ENCODE results near the gene FAIM2. TPM values are rescaled to one million over a fixed set of nuclear protein-coding genes. Genes with fewer than 3 reads are reported as not detected.

The FAIM2 gene
- 10.3 TPM for polyA plus RNA-seq (ENCODE audit: insufficient read length)

GRCh38 chr12:49903700-49904423 lies at the start of gene FAIM2:
TSS of gene FAIM2 (minus strand) at chr12:49903900. CDS start at chr12:49903792, 108 bp downstream.
- DNase-seq: peak; percentile 76

DNA sequence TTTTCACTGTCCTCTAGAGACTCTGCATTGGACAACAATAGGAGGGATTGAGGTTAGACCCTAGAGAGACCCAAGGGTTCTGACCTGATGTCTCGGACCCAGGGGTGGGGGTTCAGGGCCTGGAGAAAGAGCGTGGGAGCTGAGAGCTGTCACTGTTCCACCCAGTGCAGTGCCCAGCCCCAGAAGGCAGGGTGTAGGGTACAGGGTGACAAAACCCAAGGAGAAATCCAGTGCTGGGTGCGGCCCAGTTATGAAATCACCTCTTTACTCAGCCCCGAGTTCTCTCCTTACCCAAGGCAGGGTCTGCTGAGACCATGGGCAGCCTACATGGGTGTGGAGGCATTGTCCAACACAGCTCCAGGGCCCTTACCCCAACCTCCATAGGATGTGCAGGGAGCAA lies 49.5 kb upstream of the FAIM2 start:
- DNase-seq: no peak

- DNase-seq: no peak
Measured at GRCh38 chr12:49952391-49953055, 48.8 kb upstream of the FAIM2 start.

DNA sequence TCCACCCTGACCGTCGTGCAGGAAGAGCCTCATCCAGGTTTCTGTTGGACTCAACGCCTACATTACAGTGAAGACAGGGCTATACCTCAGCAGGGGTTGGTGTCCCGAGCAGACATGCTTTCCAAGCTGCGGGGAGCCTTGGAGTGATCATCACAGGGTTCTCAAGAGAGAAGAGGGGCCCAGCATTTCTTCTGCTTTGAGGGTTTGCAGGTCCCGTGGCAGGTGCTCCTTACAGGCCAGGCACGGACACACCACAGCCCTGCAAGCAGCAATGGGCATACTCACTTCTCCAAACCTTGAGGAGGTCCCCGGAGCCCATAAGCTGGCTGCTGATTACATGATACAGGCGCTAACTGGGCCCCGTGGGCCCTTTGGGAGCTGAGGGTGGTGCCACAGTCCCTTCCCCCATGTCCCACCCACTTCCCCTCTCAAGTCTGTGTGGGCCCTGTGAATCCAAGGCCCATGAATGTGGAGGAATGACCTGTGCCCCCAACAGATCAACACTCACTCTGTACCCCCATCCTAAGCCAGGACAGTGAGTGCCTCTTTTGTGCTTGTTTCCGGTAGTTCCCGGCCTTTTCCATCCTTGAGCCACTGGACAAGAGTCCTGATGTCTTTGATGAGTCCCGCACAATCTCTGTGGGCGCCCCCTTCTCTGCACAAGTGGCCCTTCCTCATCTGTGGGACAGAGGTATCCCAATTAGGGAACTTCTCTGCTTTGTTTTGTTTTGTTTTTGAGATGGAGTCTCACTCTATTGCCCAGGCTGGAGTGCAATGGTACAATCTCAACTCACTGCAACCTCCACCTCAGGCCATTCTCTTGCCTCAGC lies 47.9 kb upstream of the FAIM2 start:
- no peak for DNase-seq

- no peak for DNase-seq
Measured at GRCh38 chr12:49950273-49951251, 46.9 kb upstream of the FAIM2 start, which contains the start of gene AQP2. TSS of gene AQP2 (plus strand) at chr12:49950737. CDS start at chr12:49950831, 94 bp downstream.

DNA sequence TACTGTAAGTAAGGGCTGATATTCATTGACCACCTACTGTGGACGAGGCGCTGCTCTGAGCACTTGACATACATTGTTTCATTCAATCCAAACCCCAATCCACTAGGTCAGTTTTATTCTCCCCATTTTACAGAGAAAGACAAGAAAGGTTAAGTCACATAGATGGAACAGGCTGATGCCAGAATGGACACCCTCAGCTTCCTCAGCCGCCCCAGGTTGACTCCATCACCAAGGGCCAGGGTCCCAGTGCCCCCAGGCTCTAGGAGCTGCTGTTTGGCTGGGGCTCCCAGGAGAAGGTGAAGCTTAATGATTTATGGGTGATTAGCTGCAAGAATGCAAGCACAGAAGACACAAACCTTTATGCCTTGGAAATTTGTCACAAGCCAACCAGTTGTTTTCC lies 46.2 kb upstream of the FAIM2 start:
- no peak for DNase-seq

DNA sequence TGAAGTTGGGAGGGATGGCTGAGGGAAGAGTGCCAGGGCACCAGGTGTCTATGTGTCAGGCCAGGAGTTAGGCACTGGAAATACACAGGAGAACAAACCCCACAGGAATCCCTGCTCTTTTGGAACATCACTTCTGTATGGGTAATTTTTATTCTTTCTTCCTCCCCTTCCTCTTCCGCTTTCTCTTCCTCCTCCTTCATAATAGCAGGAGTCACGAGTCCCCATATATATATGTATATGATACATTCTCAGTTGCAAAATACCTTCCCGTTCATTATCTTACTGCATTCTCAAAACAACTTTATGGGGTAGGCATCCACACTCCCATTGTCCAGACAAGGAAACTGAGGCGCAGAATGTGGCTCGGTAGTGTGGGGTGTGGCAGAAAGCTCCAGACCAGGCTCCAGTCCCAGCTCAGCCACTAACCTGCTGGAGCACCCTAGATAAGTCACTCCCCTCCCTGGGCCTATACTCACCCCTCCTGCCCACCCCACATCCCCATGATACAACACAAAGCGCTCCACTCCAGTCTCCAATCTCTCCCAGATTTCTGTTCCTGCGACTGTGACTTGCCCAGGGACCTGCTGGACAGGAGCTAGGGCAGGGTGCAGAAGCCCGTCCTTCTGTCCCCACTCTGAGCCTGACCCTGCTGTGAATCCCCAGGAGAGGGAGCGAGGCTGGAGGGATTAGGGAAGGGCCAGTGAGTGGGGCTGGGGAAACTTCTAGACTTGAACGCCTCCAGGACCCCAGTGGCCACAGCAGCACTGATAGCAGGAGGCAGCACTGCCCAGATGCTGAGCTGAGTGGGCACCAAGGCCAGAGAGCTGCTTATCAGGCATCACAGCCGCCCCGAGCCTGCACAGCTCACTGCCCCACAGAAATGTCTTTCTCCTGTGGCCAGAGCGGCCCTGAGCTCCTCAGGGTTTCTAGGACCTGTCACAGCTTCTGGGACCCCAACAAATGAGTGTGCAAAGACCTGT lies 45.5 kb upstream of the FAIM2 start:
- DNase-seq: no peak

DNA sequence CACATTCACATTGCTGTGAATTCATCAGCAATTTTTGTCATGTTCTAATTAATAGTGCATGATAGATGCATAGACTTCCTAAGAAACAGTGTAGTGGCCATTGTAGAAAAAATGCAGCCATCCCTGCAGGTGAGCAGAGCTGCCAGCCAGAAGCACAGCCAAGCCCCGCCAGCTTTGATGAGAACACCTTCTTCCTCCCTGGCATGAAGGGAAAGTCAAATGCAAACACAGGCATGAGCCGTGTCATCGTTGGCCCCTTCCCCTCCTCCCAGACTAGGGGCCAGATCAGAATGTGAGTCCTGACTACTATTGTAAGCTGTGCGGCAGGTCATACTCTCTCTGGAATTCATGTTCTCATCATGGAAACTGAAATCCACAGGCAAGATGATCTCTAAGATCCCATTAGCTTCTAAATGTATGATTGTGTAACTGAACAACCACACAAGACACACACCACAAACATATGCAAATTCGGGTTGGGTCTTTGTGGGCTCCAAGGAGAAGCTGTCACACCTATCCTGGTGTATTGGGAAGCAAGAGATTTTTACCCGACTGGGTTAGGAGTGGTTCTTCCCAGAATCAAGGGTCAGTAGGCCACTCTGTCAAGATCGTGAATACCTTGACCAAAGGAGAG lies 44.0 kb upstream of the FAIM2 start:
- DNase-seq: no peak

DNA sequence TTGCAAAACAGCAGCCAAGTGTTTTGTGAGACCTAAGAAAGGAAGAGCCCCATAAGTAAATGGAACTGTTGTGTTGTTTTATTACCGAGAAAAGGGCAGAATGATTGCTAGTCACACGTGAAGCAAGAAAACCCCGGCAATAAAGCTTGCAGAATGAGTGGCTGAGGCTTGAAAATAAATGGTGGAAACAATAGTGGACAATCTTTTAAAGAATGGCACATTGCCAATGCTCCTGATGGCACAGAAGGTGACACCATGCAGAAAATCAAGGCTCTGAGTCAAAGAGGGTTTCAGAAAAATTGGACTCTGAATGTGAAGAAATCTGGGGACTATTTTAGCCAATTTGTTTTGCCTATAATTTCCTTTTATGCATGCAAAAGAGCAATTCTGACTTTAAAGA lies 42.8 kb upstream of the FAIM2 start:
- no peak for DNase-seq

- no peak for DNase-seq
Measured at GRCh38 chr12:49946086-49946485, 42.4 kb upstream of the FAIM2 start.

DNA sequence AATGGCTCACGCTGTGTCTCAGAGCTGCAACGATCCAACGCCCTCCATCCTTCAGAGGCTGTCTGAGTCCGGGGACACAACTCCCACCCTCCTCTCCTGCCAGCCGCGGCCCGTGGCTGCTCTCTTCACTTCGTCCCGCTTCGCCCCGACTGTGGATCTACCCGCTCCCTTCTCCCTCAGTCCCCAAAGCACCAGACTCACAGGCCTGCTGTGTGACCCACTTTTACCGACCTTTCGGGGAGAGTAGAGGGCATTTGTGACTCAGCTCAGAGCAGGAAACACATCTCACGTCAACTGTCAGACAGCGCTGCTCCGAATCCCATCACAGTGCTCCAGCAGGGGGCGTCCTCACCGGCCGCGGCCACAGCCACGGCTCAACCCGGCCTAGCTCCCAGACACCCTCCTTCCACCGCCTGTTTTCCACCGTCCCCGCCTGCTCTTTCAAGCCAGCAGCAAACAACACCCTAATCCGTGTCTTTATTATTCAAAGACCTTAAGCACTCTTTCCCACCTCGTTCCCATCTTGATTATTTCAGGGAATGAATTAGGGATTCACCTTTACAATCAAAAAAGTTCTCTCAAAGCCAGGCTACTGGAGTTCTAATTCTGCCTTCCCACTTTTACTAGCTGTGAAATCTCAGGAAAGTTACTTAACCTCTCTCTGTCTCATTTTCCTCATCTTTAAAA lies 41.8 kb upstream of the FAIM2 start:
- DNase-seq: peak; percentile 81

- no peak for DNase-seq
Measured at GRCh38 chr12:49944718-49945117, 41.0 kb upstream of the FAIM2 start.

GRCh38 chr12:49944046-49944445 lies 40.3 kb upstream of the FAIM2 start:
- no peak for DNase-seq

GRCh38 chr12:49943625-49943960 lies 39.9 kb upstream of the FAIM2 start:
- DNase-seq: no peak

DNA sequence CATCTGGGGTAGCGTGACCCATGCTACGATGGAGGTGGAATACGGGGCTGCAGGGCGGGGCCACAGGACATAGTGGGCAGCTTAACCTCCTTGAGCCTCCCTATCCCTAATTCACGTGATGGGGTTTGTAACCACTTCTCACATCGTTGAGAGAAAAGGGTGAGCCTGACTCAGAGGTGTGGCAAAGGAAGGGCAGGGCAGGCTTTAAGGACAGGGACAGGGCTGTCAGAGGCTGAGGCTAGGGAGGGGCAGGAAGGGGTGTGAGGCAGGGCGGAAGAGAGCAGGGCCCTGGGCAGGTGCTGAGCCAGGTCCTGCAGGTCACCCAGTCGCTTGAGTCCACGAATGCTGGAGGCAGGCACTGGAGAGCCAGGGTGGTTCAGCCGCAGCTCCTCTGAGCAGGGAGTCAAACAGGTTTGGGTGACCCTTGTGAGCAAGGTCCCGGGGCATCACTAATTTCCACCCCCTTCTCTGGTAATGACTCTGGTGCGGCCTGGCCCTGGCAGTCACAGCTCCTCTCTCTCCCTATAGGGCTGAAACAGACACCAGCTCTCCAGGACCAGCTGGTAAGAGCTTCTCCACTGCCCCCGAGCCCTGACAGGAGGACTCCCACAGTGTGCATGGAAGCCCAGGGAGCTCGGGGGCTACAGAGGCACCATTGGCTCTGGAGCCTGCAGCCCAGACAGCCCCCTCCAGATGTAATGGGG lies 39.4 kb upstream of the FAIM2 start:
- no peak for DNase-seq

DNA sequence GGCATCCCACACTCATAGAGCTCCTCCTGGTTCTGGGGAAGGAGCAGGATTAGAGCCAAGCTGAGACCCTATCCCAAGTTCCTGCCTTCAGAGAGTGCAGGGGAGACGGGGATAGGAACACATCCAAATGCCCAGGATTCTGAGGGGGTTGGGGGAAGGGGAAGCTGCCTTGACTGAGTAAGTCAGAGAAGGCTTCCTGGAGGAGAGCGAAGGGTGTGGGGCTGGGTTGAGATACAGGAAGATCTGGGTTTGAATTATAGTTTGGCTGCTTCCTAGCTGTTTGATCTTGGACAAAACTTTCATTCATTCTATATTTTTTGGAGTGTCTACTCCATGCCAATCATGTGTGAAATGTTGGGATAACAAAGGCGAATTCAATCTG lies 38.8 kb upstream of the FAIM2 start:
- DNase-seq: no peak

DNA sequence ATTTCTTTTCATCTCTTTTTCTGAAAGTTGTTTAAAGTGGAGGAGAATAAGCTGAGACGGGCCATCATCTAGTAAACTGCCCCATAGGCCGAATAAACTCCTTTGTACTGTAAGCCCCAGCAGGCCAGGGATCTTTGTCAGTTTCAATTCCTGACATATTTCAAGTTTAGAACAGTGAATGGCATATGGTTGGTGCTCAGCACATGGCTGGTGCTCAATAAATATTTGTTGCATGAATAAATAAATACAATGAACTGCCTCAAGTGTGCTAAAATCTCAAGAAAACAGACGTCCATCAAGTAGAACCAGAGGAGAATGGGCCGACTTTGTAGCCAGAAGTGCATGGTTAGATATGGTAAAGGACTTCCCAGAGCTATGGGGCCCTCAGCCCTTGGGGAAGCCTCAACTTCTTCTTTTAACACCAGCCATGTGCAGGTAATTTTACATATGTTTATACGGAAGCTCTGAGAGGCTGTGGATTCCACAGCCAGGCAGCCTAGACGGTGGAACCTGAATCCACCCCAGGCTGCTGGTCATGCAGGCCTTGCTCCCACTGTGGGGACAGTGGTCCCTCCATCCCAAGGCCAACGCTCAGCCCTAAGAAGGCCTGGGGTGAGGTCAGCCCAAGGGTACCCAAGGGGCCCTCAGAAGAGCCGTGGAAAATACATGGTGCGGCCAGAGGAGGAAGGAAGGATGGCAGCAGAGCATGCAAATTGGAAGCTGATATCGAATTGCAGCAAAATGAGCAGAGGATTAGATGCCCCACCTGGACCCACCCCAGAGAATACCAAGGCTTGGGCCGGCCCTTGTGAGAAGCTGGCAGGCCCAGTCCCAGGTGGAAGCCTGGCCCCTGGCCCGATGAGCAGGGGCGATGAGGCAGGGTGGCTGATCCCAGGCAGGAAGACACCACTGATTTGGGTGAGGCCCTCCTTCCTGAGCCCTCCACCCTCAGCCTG lies 38.1 kb upstream of the FAIM2 start:
- no peak for DNase-seq

DNA sequence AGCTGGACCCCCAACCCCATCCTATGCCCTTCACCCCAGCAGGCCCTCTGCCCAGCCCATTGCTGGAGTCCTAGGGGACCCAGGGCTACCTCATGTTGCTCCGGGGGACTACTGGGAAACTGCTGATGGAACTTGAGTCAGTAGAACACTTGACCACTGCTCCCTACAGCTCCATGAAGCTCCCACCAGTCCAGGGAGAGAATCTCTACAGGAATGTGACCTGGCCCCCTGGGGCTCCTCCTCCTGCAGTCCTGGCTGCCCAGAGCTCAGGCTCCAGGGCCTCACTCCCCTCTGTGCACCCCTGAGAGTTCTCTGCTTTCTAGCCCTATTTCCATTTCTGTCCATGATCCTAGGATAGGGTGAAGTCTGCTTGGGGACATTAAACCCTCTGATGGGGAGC lies 36.0 kb upstream of the FAIM2 start:
- no peak for DNase-seq

Data from hindlimb muscle (tissue), 1 donor.